Activated naive CD4-positive, alpha-beta T cell treated with anti-CD3 and anti-CD28 coated beads, Interleukin-2, amount 10 ng/mL, durations not matched to agents 7 days and 5 days (primary cell): ENCODE results near the gene ICE1.
"Not testable (repeated sequence)": the region's sequence is repeated elsewhere in the genome, so short reads cannot be mapped to it uniquely, and the experiment has no call there.

Source experiments
- CTCF ChIA-PET: fragments of 350-600 bp; sonication (Branson Sonifier 250); formaldehyde crosslinking; loops from one replicate; lab custom pipeline; 2021; ENCODE audit warnings: antibody characterized with exemption; lab: Charles Lee
- DNase-seq: peaks from one replicate; pipeline ENCODE4 v3.0.0-alpha.2; 2020
- H3K27ac Mint-ChIP-seq: one replicate; pipeline ENCODE4 v1.8.0; 2021; ENCODE audit warnings: mild to moderate bottlenecking, moderate library complexity, mixed read lengths
- H3K27me3 Mint-ChIP-seq: one replicate; pipeline ENCODE4 v1.8.0; 2021; ENCODE audit warnings: mild to moderate bottlenecking, mixed read lengths
- H3K36me3 Mint-ChIP-seq: one replicate; pipeline ENCODE4 v1.8.0; 2021; ENCODE audit warnings: mixed read lengths
- H3K4me1 Mint-ChIP-seq: one replicate; pipeline ENCODE4 v1.8.0; 2021; ENCODE audit warnings: mixed read lengths
- H3K4me3 Mint-ChIP-seq: one replicate; pipeline ENCODE4 v1.8.0; 2021; ENCODE audit warnings: mild to moderate bottlenecking, moderate library complexity, mixed read lengths
- H3K9me3 Mint-ChIP-seq: one replicate; pipeline ENCODE4 v1.8.0; 2021; ENCODE audit warnings: mixed read lengths

The ICE1 gene

GRCh38 chr5:5390121-5390869 is 32.2 kb upstream of the ICE1 start:
- H3K27me3 Mint-ChIP-seq, H3K4me3 Mint-ChIP-seq, H3K36me3 Mint-ChIP-seq, H3K27ac Mint-ChIP-seq, DNase-seq, H3K4me1 Mint-ChIP-seq, CTCF ChIA-PET, H3K9me3 Mint-ChIP-seq: not testable (repeated sequence)

GRCh38 chr5:5392504-5392903 is 30.0 kb upstream of the ICE1 start:
- H3K9me3 Mint-ChIP-seq, H3K36me3 Mint-ChIP-seq, H3K4me1 Mint-ChIP-seq, H3K4me3 Mint-ChIP-seq, H3K27me3 Mint-ChIP-seq, H3K27ac Mint-ChIP-seq, CTCF ChIA-PET, DNase-seq: not testable (repeated sequence)

GRCh38 chr5:5394384-5394986 is 28.0 kb upstream of the ICE1 start:
- H3K9me3 Mint-ChIP-seq, H3K4me1 Mint-ChIP-seq, H3K4me3 Mint-ChIP-seq, H3K27ac Mint-ChIP-seq, DNase-seq, H3K27me3 Mint-ChIP-seq, CTCF ChIA-PET, H3K36me3 Mint-ChIP-seq: not testable (repeated sequence)

GRCh38 chr5:5395093-5395492 is 27.4 kb upstream of the ICE1 start:
- H3K9me3 Mint-ChIP-seq, CTCF ChIA-PET: not testable (repeated sequence)

GRCh38 chr5:5398071-5398470 is 24.4 kb upstream of the ICE1 start:
- Mint-ChIP-seq H3K9me3 (no peaks in the 10 kb centered on the region), H3K27ac (no peak overlapping the region), H3K36me3 (no peaks in the 10 kb centered on the region), H3K4me1 (no peaks in the 10 kb centered on the region), H3K27me3 (no peaks in the 10 kb centered on the region), H3K4me3 (no peak overlapping the region)
- CTCF ChIA-PET = interaction anchor here (0.5 kb wide), 1 partner anchor 1441 kb away, joined by 3 read pairs; no protein-coding TSS in a partner anchor
- no peak for DNase-seq

More at GRCh38 chr5:5395093-5395492, 27.4 kb upstream of the ICE1 start:
- H3K4me3 Mint-ChIP-seq, H3K27ac Mint-ChIP-seq, H3K27me3 Mint-ChIP-seq, H3K36me3 Mint-ChIP-seq, DNase-seq, H3K4me1 Mint-ChIP-seq: not testable (repeated sequence)

- Mint-ChIP-seq H3K27ac (no peak overlapping the region), H3K4me3 (no peak overlapping the region), H3K4me1 (no peaks in the 10 kb centered on the region), H3K9me3 (no peaks in the 10 kb centered on the region), H3K27me3 (no peaks in the 10 kb centered on the region), H3K36me3 (no peaks in the 10 kb centered on the region)
- DNase-seq = no peak
- CTCF ChIA-PET = no interaction called here
Observed at GRCh38 chr5:5401095-5401494, 21.4 kb upstream of the ICE1 start.

- CTCF ChIA-PET = no interaction called here
- DNase-seq = no peak
- Mint-ChIP-seq H3K9me3 (peaks cover 2% of the 10 kb centered on the region), H3K36me3 (no peaks in the 10 kb centered on the region), H3K4me1 (no peaks in the 10 kb centered on the region), H3K27me3 (no peaks in the 10 kb centered on the region), H3K4me3 (no peak overlapping the region), H3K27ac (no peak overlapping the region)
Observed at GRCh38 chr5:5403741-5404140, 18.7 kb upstream of the ICE1 start.

- Mint-ChIP-seq H3K27ac (no peak overlapping the region), H3K4me3 (no peak overlapping the region), H3K9me3 (peaks cover 7% of the 10 kb centered on the region), H3K36me3 (no peaks in the 10 kb centered on the region), H3K27me3 (no peaks in the 10 kb centered on the region), H3K4me1 (no peaks in the 10 kb centered on the region)
- no peak for DNase-seq
- CTCF ChIA-PET = no interaction called here
Observed at GRCh38 chr5:5404381-5404780, 18.1 kb upstream of the ICE1 start.

GRCh38 chr5:5405441-5405840 is 17.0 kb upstream of the ICE1 start:
- Mint-ChIP-seq H3K4me1 (no peaks in the 10 kb centered on the region), H3K27me3 (no peaks in the 10 kb centered on the region), H3K9me3 (peaks cover 14% of the 10 kb centered on the region), H3K36me3 (no peaks in the 10 kb centered on the region), H3K27ac (no peak overlapping the region), H3K4me3 (no peak overlapping the region)
- no peak for DNase-seq
- CTCF ChIA-PET = no interaction called here

- Mint-ChIP-seq H3K27me3 (no peaks in the 10 kb centered on the region), H3K4me1 (no peaks in the 10 kb centered on the region), H3K9me3 (peaks cover 15% of the 10 kb centered on the region), H3K36me3 (no peaks in the 10 kb centered on the region), H3K4me3 (no peak overlapping the region), H3K27ac (no peak overlapping the region)
- CTCF ChIA-PET = interaction anchor here (0.6 to 1.8 kb wide), 2 partner anchors 11 to 123 kb away, joined by 3 to 6 read pairs; no protein-coding TSS in a partner anchor
- no peak for DNase-seq
Observed at GRCh38 chr5:5407924-5408323, 14.6 kb upstream of the ICE1 start.

- CTCF ChIA-PET = interaction anchor here (1.8 kb wide), 1 partner anchor 9 kb away, joined by 6 read pairs; no protein-coding TSS in a partner anchor
- Mint-ChIP-seq H3K4me3 (no peak overlapping the region), H3K9me3 (peaks cover 15% of the 10 kb centered on the region), H3K27ac (no peak overlapping the region), H3K27me3 (no peaks in the 10 kb centered on the region), H3K4me1 (no peaks in the 10 kb centered on the region), H3K36me3 (no peaks in the 10 kb centered on the region)
- peak; percentile 23 for DNase-seq
Observed at GRCh38 chr5:5409151-5409810, 13.2 kb upstream of the ICE1 start.

- H3K4me3 Mint-ChIP-seq, H3K4me1 Mint-ChIP-seq, H3K27me3 Mint-ChIP-seq, H3K36me3 Mint-ChIP-seq, DNase-seq, CTCF ChIA-PET, H3K27ac Mint-ChIP-seq: not testable (repeated sequence)
- peaks cover 13% of the 10 kb centered on the region for H3K9me3 Mint-ChIP-seq
Observed at GRCh38 chr5:5413856-5414255, 8.6 kb upstream of the ICE1 start.

GRCh38 chr5:5414999-5415398 is 7.5 kb upstream of the ICE1 start:
- no peaks in the 10 kb centered on the region for H3K36me3 Mint-ChIP-seq
- no peak overlapping the region for H3K4me3 Mint-ChIP-seq
- no peaks in the 10 kb centered on the region for H3K27me3 Mint-ChIP-seq
- CTCF ChIA-PET = no interaction called here
- H3K9me3 Mint-ChIP-seq = peaks cover 3% of the 10 kb centered on the region
- no peak for DNase-seq
- peaks cover 7% of the 10 kb centered on the region for H3K4me1 Mint-ChIP-seq
- H3K27ac Mint-ChIP-seq = no peak overlapping the region

- no peak for DNase-seq
- Mint-ChIP-seq H3K27ac (no peak overlapping the region), H3K4me1 (peaks cover 20% of the 10 kb centered on the region), H3K9me3 (no peaks in the 10 kb centered on the region), H3K4me3 (no peak overlapping the region), H3K36me3 (no peaks in the 10 kb centered on the region), H3K27me3 (no peaks in the 10 kb centered on the region)
- CTCF ChIA-PET = no interaction called here
Observed at GRCh38 chr5:5416733-5417132, 5.7 kb upstream of the ICE1 start.
